Type B pancreatic cell (in vitro differentiated cells): ENCODE data around the gene PPARA. TPM values are rescaled to one million over a fixed set of nuclear protein-coding genes. Genes with fewer than 3 reads are reported as not detected.

Experiments
- DNase-seq: peaks from one replicate; pipeline ENCODE4 v3.0.0; 2021; ENCODE audit warnings: mixed read lengths; ENCODE audit not compliant: unreplicated experiment; ENCODE audit errors: extremely low spot score
- H3K27ac Mint-ChIP-seq: 2 replicates; pipeline ENCODE4 v1.8.0; 2021; ENCODE audit warnings: mild to moderate bottlenecking, mixed read lengths
- H3K27me3 Mint-ChIP-seq: 2 replicates; pipeline ENCODE4 v1.8.0; 2021; ENCODE audit warnings: mixed read lengths
- H3K36me3 Mint-ChIP-seq: 2 replicates; pipeline ENCODE4 v1.8.0; 2021; ENCODE audit warnings: mixed read lengths
- H3K4me1 Mint-ChIP-seq: one replicate; pipeline ENCODE4 v1.8.0; 2021; ENCODE audit warnings: mixed read lengths; ENCODE audit not compliant: unreplicated experiment
- H3K4me3 Mint-ChIP-seq: 2 replicates; pipeline ENCODE4 v1.8.0; 2021; ENCODE audit warnings: mild to moderate bottlenecking, mixed read lengths
- H3K9me3 Mint-ChIP-seq: 2 replicates; pipeline ENCODE4 v1.8.0; 2021; ENCODE audit warnings: mixed read lengths
- CTCF ChIP-seq: fragments of 200-600 bp; sonication (generic); conservative IDR thresholded peaks from 2 replicates; pipeline ENCODE4 v1.5.0; 2021; ENCODE audit warnings: antibody characterized with exemption, mild to moderate bottlenecking
- total RNA-seq: library from RNA; stranded (reverse); gene quantifications from 2 replicates; pipeline ENCODE4 v1.2.1, GENCODE V29; 2021; ENCODE audit warnings: low replicate concordance

PPARA gene
- total RNA-seq, 1 donor from 2014 or later, result 22.7 TPM

- H3K27me3 Mint-ChIP-seq, result no peaks in the 10 kb centered on the region
- TF ChIP-seq CTCF, result no peak
- peaks cover 3% of the 10 kb centered on the region for H3K4me1 Mint-ChIP-seq
- H3K36me3 Mint-ChIP-seq, result no peaks in the 10 kb centered on the region
- no peak overlapping the region for H3K27ac Mint-ChIP-seq
- no peak for DNase-seq
- no peaks in the 10 kb centered on the region for H3K9me3 Mint-ChIP-seq
- no peak overlapping the region for H3K4me3 Mint-ChIP-seq
These were observed 37.9 kb upstream of the PPARA start for GRCh38 chr22:46112405-46112804.

GRCh38 chr22:46113110-46113909 lies 37.0 kb upstream of the PPARA start:
- H3K9me3 Mint-ChIP-seq, result no peaks in the 10 kb centered on the region
- no peak overlapping the region for H3K4me3 Mint-ChIP-seq
- no peaks in the 10 kb centered on the region for H3K27me3 Mint-ChIP-seq
- TF ChIP-seq CTCF, result no peak
- H3K36me3 Mint-ChIP-seq, result no peaks in the 10 kb centered on the region
- H3K4me1 Mint-ChIP-seq, result peaks cover 3% of the 10 kb centered on the region
- no peak overlapping the region for H3K27ac Mint-ChIP-seq
- no peak for DNase-seq

GRCh38 chr22:46113910-46114517 lies 36.3 kb upstream of the PPARA start:
- H3K27ac Mint-ChIP-seq, result no peak overlapping the region
- no peak overlapping the region for H3K4me3 Mint-ChIP-seq
- H3K9me3 Mint-ChIP-seq, result no peaks in the 10 kb centered on the region
- no peaks in the 10 kb centered on the region for H3K36me3 Mint-ChIP-seq
- DNase-seq, result no peak
- no peak for TF ChIP-seq CTCF
- no peaks in the 10 kb centered on the region for H3K27me3 Mint-ChIP-seq
- H3K4me1 Mint-ChIP-seq, result no peaks in the 10 kb centered on the region

GRCh38 chr22:46114518-46115387 lies 35.6 kb upstream of the PPARA start:
- H3K9me3 Mint-ChIP-seq, result no peaks in the 10 kb centered on the region
- no peak overlapping the region for H3K4me3 Mint-ChIP-seq
- H3K27ac Mint-ChIP-seq, result peak overlapping the region; percentile 36
- H3K36me3 Mint-ChIP-seq, result no peaks in the 10 kb centered on the region
- TF ChIP-seq CTCF, result no peak
- no peak for DNase-seq
- H3K4me1 Mint-ChIP-seq, result no peaks in the 10 kb centered on the region
- H3K27me3 Mint-ChIP-seq, result no peaks in the 10 kb centered on the region

- no peaks in the 10 kb centered on the region for H3K4me1 Mint-ChIP-seq
- H3K4me3 Mint-ChIP-seq, result no peak overlapping the region
- DNase-seq, result no peak
- no peaks in the 10 kb centered on the region for H3K36me3 Mint-ChIP-seq
- H3K27ac Mint-ChIP-seq, result no peak overlapping the region
- no peaks in the 10 kb centered on the region for H3K9me3 Mint-ChIP-seq
- no peaks in the 10 kb centered on the region for H3K27me3 Mint-ChIP-seq
- no peak for TF ChIP-seq CTCF
These were observed 35.0 kb upstream of the PPARA start for GRCh38 chr22:46115388-46115678.
